Body of pancreas (tissue), 4 donors: ENCODE results near the gene ACTG1. TPM values are rescaled to one million over a fixed set of nuclear protein-coding genes. Genes with fewer than 3 reads are reported as not detected.
A peak's percentile ranks its signal among the peaks of the same experiment; 100 is the strongest.

ENCODE experiments used
- ATAC-seq: fragments of 150-250 bp; one replicate; pipeline ENCODE4 v1.9.1; 2016
- DNase-seq, 4 donors: peaks; one replicate each; pipeline ENCODE4 v3.0.0-alpha.2; 2019
- H3K27ac ChIP-seq, 4 donors: fragments of 200-600 bp; sonication (generic); 1 replicate in 3 of 4; 2 replicates in 1 of 4; pipeline versions ENCODE4 v1.5.1 to v1.6.1; 2016 to 2019; ENCODE audit warnings: mild to moderate bottlenecking in 1 of 4, mixed read lengths in 1 of 4, moderate library complexity in 1 of 4
- H3K27me3 ChIP-seq, 2 donors: fragments of 200-600 bp; sonication (generic); one replicate each; pipeline ENCODE4 v1.6.0; 2016; ENCODE audit warnings: mild to moderate bottlenecking in 1 of 2
- H3K36me3 ChIP-seq, 2 donors: fragments of 200-600 bp; sonication (generic); replicated peaks in 1 of 2; 2 replicates each; pipeline ENCODE4 v1.5.1; 2016; ENCODE audit warnings: low read depth in 2 of 2; ENCODE audit not compliant: insufficient read depth in 1 of 2
- H3K4me1 ChIP-seq: fragments of 200-600 bp; sonication (generic); one replicate; pipeline ENCODE4 v1.6.0; 2016
- H3K4me3 ChIP-seq, 2 donors: fragments of 200-600 bp; sonication (generic); 1 replicate in 1 of 2; 2 replicates in 1 of 2; pipeline ENCODE4 v1.5.1; 2016 to 2019
- H3K9me3 ChIP-seq, 3 donors: fragments of 200-600 bp; sonication (generic); 1 replicate in 2 of 3; 2 replicates in 1 of 3; pipeline ENCODE4 v1.5.1; 2016
- CTCF ChIP-seq, 7 experiments: fragments of 450-650 bp in 4 of 7; fragments of 200-600 bp in 3 of 7; sonication (generic) in 3 of 7; IDR thresholded peaks; one replicate each; pipeline ENCODE4 v1.5.1; 2016 to 2019; ENCODE audit warnings: antibody characterized with exemption in 7 of 7
- POLR2A ChIP-seq, 3 donors: fragments of 450-650 bp; IDR thresholded peaks; one replicate each; pipeline ENCODE4 v1.6.1; 2016; ENCODE audit warnings: antibody characterized with exemption in 3 of 3, mild to moderate bottlenecking in 2 of 3
- WGBS, 2 donors: methylation state at CpG; one replicate each; pipeline ENCODE4 v1.1.5; 2017; 5-methylcytosine and 5-hydroxymethylcytosine counted together
- intact Hi-C: fragments of 100-400 bp; cut with DNase I; formaldehyde crosslinking; loops from one replicate; pipeline ENCODE4 v1.15.1; 2023
- total RNA-seq, 2 donors: library from RNA; depleted of rRNA; stranded (reverse); fragments of >200 nt; gene quantifications; one replicate each; pipeline ENCODE4 v1.1.0, GENCODE V29; 2016

The ACTG1 gene
- total RNA-seq, 2 donors from 2014 or later, result 1,634 to 1,790 TPM

GRCh38 chr17:81557276-81558114, 44.9 kb upstream of the ACTG1 start:
- Histone ChIP-seq H3K4me3 (no peak overlapping the region), H3K27ac (no peak overlapping the region), H3K4me1 (peaks cover 15% of the 10 kb centered on the region), H3K36me3 (peaks cover 8% of the 10 kb centered on the region in 2 donors), H3K27me3 (no peaks in the 10 kb centered on the region), H3K9me3 (no peaks in the 10 kb centered on the region)
- 82 to 83% methylated on average over 12 to 21 of the region's 21 CpGs for WGBS, 2 donors
- intact Hi-C loops, result loop anchor here (5.0 kb wide), 1 partner anchor 40 kb away; no protein-coding TSS in a partner anchor
- no peak for ATAC-seq
- no peak for DNase-seq
- TF ChIP-seq CTCF (IDR thresholded peaks at IDR 0.05) (no peak), POLR2A (IDR thresholded peaks at IDR 0.05) (no peak)

DNA sequence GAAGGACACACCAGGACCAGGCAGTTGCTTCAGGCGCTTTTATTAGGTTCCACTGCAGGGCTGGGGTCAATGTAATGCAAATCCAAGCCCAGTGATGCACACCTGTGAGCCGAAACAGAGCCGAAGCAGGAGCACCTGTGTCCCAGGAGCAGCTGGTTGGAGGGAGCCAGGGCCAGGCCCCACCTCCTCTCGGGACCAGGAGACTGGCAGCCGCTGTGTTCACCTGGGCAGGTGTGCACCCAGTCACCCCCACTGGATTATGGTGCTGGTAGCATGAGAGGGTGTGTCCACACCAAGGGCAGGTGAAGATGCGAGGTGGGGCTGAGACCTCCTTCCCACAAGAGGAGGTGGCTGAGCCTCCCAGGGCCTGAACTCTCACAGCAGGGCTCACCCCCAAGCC, 44.3 kb upstream of the ACTG1 start:
- ATAC-seq (no peak), DNase-seq (no peak)
- peaks cover 8% of the 10 kb centered on the region in 2 donors for H3K36me3 ChIP-seq
- TF ChIP-seq POLR2A (IDR thresholded peaks at IDR 0.05) (no peak), CTCF (IDR thresholded peaks at IDR 0.05) (no peak)
- H3K4me1 ChIP-seq, result peaks cover 15% of the 10 kb centered on the region
- no peak overlapping the region for H3K4me3 ChIP-seq
- intact Hi-C loops, result loop anchor here (5.0 kb wide), 1 partner anchor 40 kb away; no protein-coding TSS in a partner anchor
- no peak overlapping the region for H3K27ac ChIP-seq
- WGBS, 2 donors, result 88 to 100% methylated on average over 1 to 6 of the region's 6 CpGs
- no peaks in the 10 kb centered on the region for H3K27me3 ChIP-seq
- no peaks in the 10 kb centered on the region for H3K9me3 ChIP-seq

DNA sequence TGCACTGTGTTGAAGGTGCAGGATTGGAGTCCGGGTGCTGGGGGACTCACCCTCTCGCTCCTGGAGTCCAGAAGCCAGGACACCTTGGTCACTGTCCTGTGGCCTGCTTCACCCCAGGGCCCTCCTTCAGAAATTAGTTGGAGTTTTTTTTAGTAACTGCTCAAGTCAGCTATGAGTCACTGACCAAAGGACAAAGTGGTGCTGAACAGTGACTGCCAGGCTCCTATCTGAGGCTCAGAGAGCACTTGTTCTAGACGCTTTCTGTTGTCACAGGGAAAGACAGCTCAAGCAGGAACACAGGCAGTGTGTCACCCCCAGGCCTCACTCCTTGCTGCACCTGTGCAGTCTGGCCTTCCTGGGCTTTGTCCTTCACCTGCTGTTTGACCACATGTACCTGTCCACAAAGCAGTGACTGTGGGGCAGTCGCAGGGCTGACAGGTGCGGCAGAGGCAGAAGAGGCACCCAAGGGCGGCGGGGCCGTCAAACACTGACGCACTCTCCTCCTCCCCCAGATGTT, 43.6 kb upstream of the ACTG1 start:
- no peak overlapping the region for H3K27ac ChIP-seq
- H3K9me3 ChIP-seq, result no peaks in the 10 kb centered on the region
- no peak for DNase-seq
- WGBS, 2 donors, result 84 to 95% methylated on average over 6 to 9 of the region's 9 CpGs
- no peak for ATAC-seq
- H3K36me3 ChIP-seq, result peaks cover 8% of the 10 kb centered on the region in 2 donors
- no peaks in the 10 kb centered on the region for H3K27me3 ChIP-seq
- H3K4me1 ChIP-seq, result peaks cover 19% of the 10 kb centered on the region
- intact Hi-C loops, result loop anchor here (5.0 kb wide), 1 partner anchor 41 kb away; no protein-coding TSS in a partner anchor
- no peak overlapping the region for H3K4me3 ChIP-seq
- no peak for TF ChIP-seq CTCF (IDR thresholded peaks at IDR 0.05)
- no peak for TF ChIP-seq POLR2A (IDR thresholded peaks at IDR 0.05)

DNA sequence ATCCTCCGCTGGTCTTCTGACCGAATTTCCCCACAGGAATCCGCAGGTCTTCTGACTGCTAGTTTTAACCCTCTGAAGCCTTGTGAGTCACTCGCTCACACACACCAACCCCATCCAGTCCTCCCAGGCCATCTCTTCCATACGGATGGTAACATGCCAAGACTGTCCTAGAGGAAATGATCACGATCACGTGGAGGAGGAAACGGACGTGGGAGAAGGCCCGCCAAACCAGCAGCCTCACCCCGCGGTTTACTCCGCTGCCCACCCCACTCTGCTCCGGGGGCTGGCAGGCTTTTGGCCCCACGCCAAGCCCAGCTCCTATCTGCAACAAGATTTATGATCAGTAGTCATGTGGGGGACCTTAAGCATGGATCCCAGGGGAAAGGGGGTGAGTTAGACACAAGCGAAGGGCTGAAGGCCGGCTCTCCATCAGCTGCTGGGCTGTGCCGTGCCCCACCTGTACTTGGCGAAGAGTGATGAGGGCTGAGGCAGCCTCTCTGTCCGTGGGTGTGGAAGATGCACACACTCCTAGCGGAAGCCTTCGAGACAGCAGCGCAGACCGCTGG, 41.1 kb upstream of the ACTG1 start:
- WGBS, 2 donors, result 26 to 38% methylated on average over 23 to 24 of the region's 24 CpGs
- Histone ChIP-seq H3K4me3 (no peak overlapping the region), H3K36me3 (peaks cover 2 to 6% of the 10 kb centered on the region in 2 donors), H3K27ac (peak overlapping the region; percentile 26 to 86 (median 72)), H3K9me3 (no peaks in the 10 kb centered on the region), H3K27me3 (no peaks in the 10 kb centered on the region), H3K4me1 (peaks cover 35% of the 10 kb centered on the region)
- ATAC-seq (no peak), DNase-seq (peak in 2 of 4 donors; percentile 25 to 44)
- intact Hi-C loops, result no loop called here
- TF ChIP-seq CTCF (IDR thresholded peaks at IDR 0.05), result no peak
- no peak for TF ChIP-seq POLR2A (IDR thresholded peaks at IDR 0.05)
